ENCODE data around the gene MLEC. TPM values are rescaled to one million over a fixed set of nuclear protein-coding genes. Genes with fewer than 3 reads are reported as not detected.

Gene MLEC
- total RNA-seq, 4 donors from 2014 or later: 37.8 to 55.5 (median 46.3) TPM

DNA sequence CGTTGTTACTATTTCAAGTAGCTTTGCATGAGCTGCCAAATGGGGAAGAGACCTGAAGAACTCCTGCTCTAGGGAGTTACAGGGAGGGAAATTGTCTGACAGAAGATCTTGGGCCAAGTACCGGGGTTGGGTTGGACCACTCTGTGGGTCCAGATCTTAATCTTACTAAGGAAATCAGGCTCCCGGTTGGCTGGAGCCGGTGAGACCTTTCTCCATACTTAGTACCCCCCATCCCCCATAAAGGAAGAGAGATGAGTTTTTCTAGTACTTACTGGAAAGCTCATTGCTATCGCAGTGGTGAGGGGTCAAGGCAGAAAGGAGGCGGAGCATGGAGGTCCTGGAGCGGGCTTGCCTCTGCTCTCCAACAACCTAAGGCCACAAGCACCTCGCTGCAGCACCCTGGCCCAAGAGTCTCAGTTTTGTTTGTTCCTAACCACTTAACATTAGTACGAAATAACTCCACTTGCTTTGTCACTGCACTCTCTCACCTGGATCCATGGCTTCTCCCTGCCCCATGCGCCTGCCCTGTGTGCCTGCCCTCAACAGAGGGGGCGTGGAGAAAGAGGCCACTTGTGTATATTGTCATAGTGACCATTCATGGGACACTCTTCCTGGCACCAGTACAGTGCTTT lies 16.5 kb downstream of the MLEC start:
- no peaks in the 10 kb centered on the region for H3K9me3 ChIP-seq
- H3K4me1 ChIP-seq: peaks cover 7 to 44% (median 10%) of the 10 kb centered on the region in 4 donors
- H3K36me3 ChIP-seq: peaks cover 0 to 50% (median 40%) of the 10 kb centered on the region in 4 donors
- DNase-seq (ENCODE audit: extremely low spot score): no peak
- H3K4me3 ChIP-seq: no peak overlapping the region
- 87% methylated on average over 10 of the region's 11 CpGs for WGBS
- H3K27me3 ChIP-seq: no peaks in the 10 kb centered on the region
- TF ChIP-seq POLR2AphosphoS5 (IDR thresholded peaks at IDR 0.05): no peak
- TF ChIP-seq, protein P1, sequence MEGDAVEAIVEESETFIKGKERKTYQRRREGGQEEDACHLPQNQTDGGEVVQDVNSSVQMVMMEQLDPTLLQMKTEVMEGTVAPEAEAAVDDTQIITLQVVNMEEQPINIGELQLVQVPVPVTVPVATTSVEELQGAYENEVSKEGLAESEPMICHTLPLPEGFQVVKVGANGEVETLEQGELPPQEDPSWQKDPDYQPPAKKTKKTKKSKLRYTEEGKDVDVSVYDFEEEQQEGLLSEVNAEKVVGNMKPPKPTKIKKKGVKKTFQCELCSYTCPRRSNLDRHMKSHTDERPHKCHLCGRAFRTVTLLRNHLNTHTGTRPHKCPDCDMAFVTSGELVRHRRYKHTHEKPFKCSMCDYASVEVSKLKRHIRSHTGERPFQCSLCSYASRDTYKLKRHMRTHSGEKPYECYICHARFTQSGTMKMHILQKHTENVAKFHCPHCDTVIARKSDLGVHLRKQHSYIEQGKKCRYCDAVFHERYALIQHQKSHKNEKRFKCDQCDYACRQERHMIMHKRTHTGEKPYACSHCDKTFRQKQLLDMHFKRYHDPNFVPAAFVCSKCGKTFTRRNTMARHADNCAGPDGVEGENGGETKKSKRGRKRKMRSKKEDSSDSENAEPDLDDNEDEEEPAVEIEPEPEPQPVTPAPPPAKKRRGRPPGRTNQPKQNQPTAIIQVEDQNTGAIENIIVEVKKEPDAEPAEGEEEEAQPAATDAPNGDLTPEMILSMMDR (IDR thresholded peaks at IDR 0.05): no peak
- TF ChIP-seq POLR2A (IDR thresholded peaks at IDR 0.05; ENCODE audit: low read depth): no peak
- no peak overlapping the region for H3K27ac ChIP-seq (replicated peaks in 1 of 4)
- intact Hi-C loops (cut with DNase I): no loop called here

GRCh38 chr12:120705618-120706017 lies 18.7 kb downstream of the MLEC start:
- Histone ChIP-seq H3K4me1 (peaks cover 7 to 28% (median 9%) of the 10 kb centered on the region in 4 donors), H3K36me3 (peaks cover 0 to 28% (median 22%) of the 10 kb centered on the region in 4 donors), H3K4me3 (no peak overlapping the region), H3K9me3 (no peaks in the 10 kb centered on the region), H3K27me3 (no peaks in the 10 kb centered on the region), H3K27ac (replicated peaks in 1 of 4) (no peak overlapping the region)
- TF ChIP-seq POLR2A (IDR thresholded peaks at IDR 0.05; ENCODE audit: low read depth): no peak
- TF ChIP-seq POLR2AphosphoS5 (IDR thresholded peaks at IDR 0.05): no peak
- no peak for TF ChIP-seq EP300 (IDR thresholded peaks at IDR 0.05)
- TF ChIP-seq, protein P1 (IDR thresholded peaks at IDR 0.05): no peak
- intact Hi-C loops (cut with DNase I): no loop called here
- 93% methylated on average over 1 of the region's 1 CpG for WGBS
- DNase-seq (ENCODE audit: extremely low spot score): no peak

DNA sequence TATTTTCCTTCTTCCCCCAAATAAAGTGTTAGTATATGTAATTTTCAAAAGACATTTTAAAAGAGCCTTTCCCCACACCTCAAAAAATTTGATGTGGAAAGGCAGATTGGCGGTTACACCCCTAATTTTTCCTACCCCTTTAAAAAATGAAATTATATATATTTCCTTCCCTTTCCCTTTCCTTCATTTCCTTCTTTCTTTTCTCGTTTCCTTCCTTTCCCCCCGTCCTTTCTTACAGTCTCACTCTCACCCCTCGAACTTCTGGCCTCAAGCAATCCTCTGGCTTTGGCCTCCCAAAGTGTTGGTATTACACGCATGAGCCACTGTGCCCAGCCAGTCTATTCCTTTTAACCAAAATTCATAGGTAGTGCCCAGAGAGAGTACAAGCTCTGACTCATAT lies 19.1 kb downstream of the MLEC start:
- DNase-seq (ENCODE audit: extremely low spot score): no peak
- H3K9me3 ChIP-seq: no peaks in the 10 kb centered on the region
- H3K36me3 ChIP-seq: peaks cover 0 to 24% (median 19%) of the 10 kb centered on the region in 4 donors
- no peak overlapping the region for H3K4me3 ChIP-seq
- 84% methylated on average over 5 of the region's 5 CpGs for WGBS
- TF ChIP-seq EP300 (IDR thresholded peaks at IDR 0.05) (no peak), POLR2A (IDR thresholded peaks at IDR 0.05; ENCODE audit: low read depth) (no peak), POLR2AphosphoS5 (IDR thresholded peaks at IDR 0.05) (no peak)
- TF ChIP-seq, protein P1 (IDR thresholded peaks at IDR 0.05): no peak
- H3K4me1 ChIP-seq: peaks cover 9 to 24% (median 12%) of the 10 kb centered on the region in 4 donors
- intact Hi-C loops (cut with DNase I): no loop called here
- H3K27ac ChIP-seq (replicated peaks in 1 of 4): no peak overlapping the region
- H3K27me3 ChIP-seq: no peaks in the 10 kb centered on the region

GRCh38 chr12:120708651-120709050 lies 21.7 kb downstream of the MLEC start:
- Histone ChIP-seq H3K9me3 (no peaks in the 10 kb centered on the region), H3K4me1 (peaks cover 18 to 32% (median 29%) of the 10 kb centered on the region in 4 donors), H3K27me3 (no peaks in the 10 kb centered on the region), H3K27ac (replicated peaks in 1 of 4) (no peak overlapping the region), H3K36me3 (peaks cover 0 to 15% (median 5%) of the 10 kb centered on the region in 4 donors), H3K4me3 (no peak overlapping the region)
- no peak for DNase-seq (ENCODE audit: extremely low spot score)
- TF ChIP-seq, protein P1 (IDR thresholded peaks at IDR 0.05): no peak
- no peak for TF ChIP-seq POLR2AphosphoS5 (IDR thresholded peaks at IDR 0.05)
- TF ChIP-seq POLR2A (IDR thresholded peaks at IDR 0.05; ENCODE audit: low read depth): no peak
- TF ChIP-seq EP300 (IDR thresholded peaks at IDR 0.05): no peak
- 63% methylated on average over 4 of the region's 4 CpGs for WGBS
- intact Hi-C loops (cut with DNase I): no loop called here

Data from esophagus muscularis mucosa (tissue), 4 donors.